SU-DHL-6 (cell line): Measurements from ENCODE around the gene CMSS1.

Source experiments
- CTCF ChIP-seq: fragments of 200-600 bp; sonication (generic); IDR thresholded peaks from one replicate; pipeline ENCODE4 v1.5.1; 2017; ENCODE audit warnings: antibody characterized with exemption, mild to moderate bottlenecking, low read length, moderate library complexity; ENCODE audit not compliant: insufficient read depth, poor library complexity, severe bottlenecking
- EZH2phosphoT487 ChIP-seq: fragments of 200-600 bp; sonication (generic), shearing (Covaris generic); conservative IDR thresholded peaks from 2 replicates; pipeline ENCODE4 v1.6.1; 2018; ENCODE audit warnings: mild to moderate bottlenecking, antibody characterized with exemption, low read length, moderate library complexity, mixed read lengths

- TF ChIP-seq CTCF (no peak), EZH2phosphoT487 (no peak)
Observed at GRCh38 chr3:100005665-100006393, 188.2 kb downstream of the CMSS1 start.
